ENCODE data around the gene NTHL1.

The NTHL1 gene

GRCh38 chr16:2062801-2063200, 15.2 kb upstream of the NTHL1 start:
- DNase-seq: no peak

- DNase-seq: no peak
Observed at GRCh38 chr16:2061526-2061925, 13.9 kb upstream of the NTHL1 start.

- DNase-seq: no peak
Observed at GRCh38 chr16:2061023-2061422, 13.4 kb upstream of the NTHL1 start.

- DNase-seq: no peak
Observed at GRCh38 chr16:2060346-2060745, 12.7 kb upstream of the NTHL1 start.

- DNase-seq: no peak
Observed at GRCh38 chr16:2058872-2059271, 11.2 kb upstream of the NTHL1 start.

GRCh38 chr16:2058420-2058819, 10.8 kb upstream of the NTHL1 start:
- DNase-seq: no peak

- DNase-seq: no peak
Observed at GRCh38 chr16:2057438-2057837, 9.8 kb upstream of the NTHL1 start.

- no peak for DNase-seq
Observed at GRCh38 chr16:2056681-2057407, 9.2 kb upstream of the NTHL1 start.

- DNase-seq: no peak
Observed at GRCh38 chr16:2056077-2056476, 8.4 kb upstream of the NTHL1 start.

GRCh38 chr16:2054543-2055245, 7.1 kb upstream of the NTHL1 start:
- DNase-seq: no peak

- no peak for DNase-seq
Observed at GRCh38 chr16:2053897-2054296, 6.3 kb upstream of the NTHL1 start.

- DNase-seq: no peak
Observed at GRCh38 chr16:2053211-2053610, 5.6 kb upstream of the NTHL1 start.

- no peak for DNase-seq
Observed at GRCh38 chr16:2048116-2048543, 496 bp upstream of the NTHL1 start.

- DNase-seq: no peak
Observed at GRCh38 chr16:2046893-2047329, 723 bp downstream of the NTHL1 start.

- DNase-seq: no peak
Observed at GRCh38 chr16:2045965-2046892, 1.4 kb downstream of the NTHL1 start.

- DNase-seq: no peak
Observed at GRCh38 chr16:2044541-2044940, 3.1 kb downstream of the NTHL1 start.

GRCh38 chr16:2043667-2044451, 3.8 kb downstream of the NTHL1 start:
- no peak for DNase-seq

GRCh38 chr16:2042986-2043666, 4.5 kb downstream of the NTHL1 start:
- no peak for DNase-seq

- DNase-seq: no peak
Observed at GRCh38 chr16:2042171-2042985, 5.3 kb downstream of the NTHL1 start.

- DNase-seq: no peak
Observed at GRCh38 chr16:2040787-2041522, 6.7 kb downstream of the NTHL1 start.
